Measurements from ENCODE around the gene EIF6.
"Not testable (repeated sequence)": the region's sequence is repeated elsewhere in the genome, so short reads cannot be mapped to it uniquely, and the experiment has no call there.

The EIF6 gene

DNA sequence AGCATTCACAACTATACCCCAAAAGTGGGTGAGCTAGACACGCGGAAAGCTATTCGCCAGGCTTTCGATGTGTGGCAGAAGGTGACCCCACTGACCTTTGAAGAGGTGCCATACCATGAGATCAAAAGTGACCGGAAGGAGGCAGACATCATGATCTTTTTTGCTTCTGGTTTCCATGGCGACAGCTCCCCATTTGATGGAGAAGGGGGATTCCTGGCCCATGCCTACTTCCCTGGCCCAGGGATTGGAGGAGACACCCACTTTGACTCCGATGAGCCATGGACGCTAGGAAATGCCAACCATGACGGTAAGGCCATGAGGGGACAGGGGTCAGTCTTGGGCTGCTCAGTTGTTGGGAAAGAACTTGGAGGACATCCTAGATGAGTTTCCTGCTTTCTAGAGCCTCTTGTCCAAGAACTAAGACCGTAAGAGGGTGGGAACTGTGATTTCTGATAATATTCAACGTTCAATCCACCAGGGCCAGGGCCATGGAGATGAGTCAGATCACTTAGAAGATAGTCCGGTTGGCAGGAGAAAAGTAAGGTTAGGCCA is 30.0 kb downstream of the EIF6 start:
- no peak for DNase-seq

GRCh38 chr20:35253010-35253409 is 31.6 kb downstream of the EIF6 start:
- no peak for DNase-seq

GRCh38 chr20:35252598-35252997 is 32.0 kb downstream of the EIF6 start:
- not testable (repeated sequence) for DNase-seq

GRCh38 chr20:35252037-35252461 is 32.5 kb downstream of the EIF6 start:
- DNase-seq: peak; percentile 80

DNA sequence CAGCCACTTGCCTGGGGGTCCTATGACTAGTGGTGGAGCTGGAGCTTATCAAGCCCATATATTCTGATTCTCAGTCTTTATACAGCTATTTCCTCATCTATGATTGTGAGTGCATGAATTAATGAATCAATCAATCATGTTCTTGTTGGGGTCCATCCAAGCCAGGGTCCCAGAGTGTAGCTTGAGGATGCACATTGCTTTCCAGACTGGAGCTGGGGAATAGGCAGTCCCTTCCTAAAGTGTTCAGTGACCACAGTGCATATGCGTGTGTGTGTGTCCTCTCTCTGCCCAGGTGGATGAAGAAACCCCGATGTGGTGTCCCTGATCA is 33.0 kb downstream of the EIF6 start:
- no peak for DNase-seq

GRCh38 chr20:35248641-35249475 is 35.7 kb downstream of the EIF6 start:
- no peak for DNase-seq

DNA sequence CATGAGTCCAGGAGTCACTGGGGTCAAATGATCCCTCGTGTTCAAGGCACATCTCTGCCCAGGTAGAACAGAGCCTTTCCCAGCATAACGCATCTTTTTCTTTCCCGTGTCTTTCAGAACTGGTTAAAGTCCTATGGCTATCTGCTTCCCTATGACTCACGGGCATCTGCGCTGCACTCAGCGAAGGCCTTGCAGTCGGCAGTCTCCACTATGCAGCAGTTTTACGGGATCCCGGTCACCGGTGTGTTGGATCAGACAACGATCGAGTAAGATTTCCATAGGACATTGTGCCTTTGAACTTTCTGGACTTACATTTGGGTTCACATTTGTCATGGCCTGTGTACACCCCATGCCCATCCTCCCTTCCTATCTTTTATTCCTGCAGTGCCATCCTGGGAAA is 37.8 kb downstream of the EIF6 start:
- DNase-seq: no peak

DNA sequence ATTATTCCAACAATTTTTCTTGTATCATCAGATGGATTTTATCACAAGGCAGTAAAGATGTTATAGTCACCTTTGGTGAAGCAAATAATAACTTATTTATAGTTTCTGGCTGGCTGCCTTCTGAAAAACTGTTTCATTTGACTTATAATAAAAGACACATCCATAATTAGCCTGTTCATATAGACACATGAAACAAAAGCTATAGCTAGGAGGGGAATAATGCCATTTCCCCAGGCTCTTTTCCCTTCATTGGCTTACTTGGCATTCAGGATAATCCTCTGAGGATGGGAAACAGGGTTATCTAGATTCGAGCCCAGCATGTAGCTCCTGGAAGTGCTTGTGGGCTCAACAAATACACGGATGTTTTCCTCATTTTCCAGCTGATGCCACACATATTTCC is 40.6 kb downstream of the EIF6 start:
- DNase-seq: no peak

DNA sequence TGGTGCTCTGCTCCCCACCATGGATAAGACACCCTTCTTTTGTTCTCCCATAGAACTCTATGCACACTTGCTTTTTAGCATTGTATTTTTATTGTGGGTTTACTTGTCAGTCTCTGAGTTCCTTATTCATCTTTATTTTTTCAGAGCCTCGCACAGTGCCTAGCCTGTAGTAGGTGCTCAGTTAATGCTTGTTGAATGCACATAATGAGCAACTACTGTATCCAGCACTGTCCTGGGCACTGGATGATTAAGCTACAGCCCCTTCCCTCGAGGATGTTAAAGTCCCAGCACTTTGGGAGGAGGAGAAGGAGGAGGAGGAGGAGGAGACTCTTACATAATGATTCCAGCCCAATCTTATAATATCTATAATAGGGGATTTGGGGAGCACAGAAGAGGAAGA is 41.3 kb downstream of the EIF6 start:
- DNase-seq: no peak

DNA sequence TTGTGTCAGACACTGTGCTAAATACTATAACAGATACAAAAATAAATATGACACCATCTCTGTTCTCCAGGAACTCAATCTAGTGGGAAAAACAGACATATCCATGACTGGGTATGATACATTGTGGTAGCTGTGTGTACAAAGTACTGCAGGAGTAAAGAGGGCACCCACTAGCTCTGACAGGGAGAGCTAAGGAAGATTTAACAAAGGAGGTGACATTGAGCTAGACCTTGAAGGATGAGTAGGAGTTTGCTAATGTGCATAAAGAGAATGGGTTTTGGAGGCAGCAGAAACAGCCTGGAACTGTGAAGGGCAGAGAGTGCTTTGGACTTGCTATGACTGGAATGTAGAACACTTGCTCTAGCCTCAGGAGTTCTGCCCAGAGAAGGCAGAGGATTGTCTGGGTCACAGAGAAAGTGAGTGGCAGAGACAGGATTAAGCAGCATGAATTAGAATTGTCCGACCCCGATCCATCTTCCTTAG is 43.7 kb downstream of the EIF6 start:
- DNase-seq: no peak

GRCh38 chr20:35240083-35240810 is 44.3 kb downstream of the EIF6 start:
- no peak for DNase-seq

DNA sequence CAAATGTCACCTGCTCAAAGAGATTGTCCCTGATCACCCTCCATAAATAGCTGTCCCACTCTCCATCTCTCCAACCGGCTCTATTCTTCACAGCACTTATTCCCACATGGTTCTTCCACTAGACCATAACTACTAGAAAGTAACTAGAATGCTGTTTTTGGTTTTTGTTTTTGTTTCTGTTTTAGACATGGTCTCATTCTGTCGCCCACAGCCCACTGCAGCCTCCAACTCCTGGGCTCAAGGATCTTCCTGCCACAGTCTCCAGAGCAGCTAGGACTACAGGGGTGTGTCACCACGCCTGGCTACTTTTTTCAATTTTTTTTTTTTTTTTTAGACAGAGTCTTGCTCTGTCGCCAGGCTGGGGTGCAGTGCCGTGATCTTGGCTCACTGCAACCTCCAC is 45.8 kb downstream of the EIF6 start:
- no peak for DNase-seq

GRCh38 chr20:35238170-35238569 is 46.4 kb downstream of the EIF6 start:
- DNase-seq: no peak

GRCh38 chr20:35237486-35237885 is 47.1 kb downstream of the EIF6 start:
- DNase-seq: no peak

- no peak for DNase-seq
These were observed 48.7 kb downstream of the EIF6 start for GRCh38 chr20:35235881-35236280.

DNA sequence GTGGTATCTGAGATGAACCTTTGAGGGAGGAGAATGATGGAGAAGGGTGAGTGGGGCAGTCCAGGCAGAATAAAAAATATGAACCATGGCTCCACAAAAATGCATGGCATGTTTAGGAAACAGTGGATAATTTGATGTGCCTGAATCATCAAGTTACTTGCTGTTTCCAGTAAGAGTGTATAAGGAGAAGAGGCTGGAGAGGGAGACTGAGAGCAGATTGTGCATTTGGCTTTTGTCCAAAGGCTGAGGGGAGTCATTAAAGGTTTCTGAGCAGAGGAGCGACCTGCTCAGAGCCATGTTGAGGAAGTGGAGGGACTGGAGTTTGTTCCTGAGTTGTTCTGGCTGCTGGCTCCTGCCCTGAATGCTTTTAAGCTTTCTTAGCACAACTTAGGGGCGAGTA is 52.0 kb downstream of the EIF6 start:
- DNase-seq: no peak

All from activated CD4-positive, alpha-beta T cell treated with anti-CD3 and anti-CD28 coated beads, Interleukin-2, amount 50 U/mL, for 16 hours (primary cell).